ENCODE data around the gene VPS50.
"Not testable (repeated sequence)": the region's sequence is repeated elsewhere in the genome, so short reads cannot be mapped to it uniquely, and the experiment has no call there.

Gene VPS50

GRCh38 chr7:93337052-93337451, 104.9 kb downstream of the VPS50 start:
- no peak for DNase-seq

GRCh38 chr7:93342178-93342577, 110.0 kb downstream of the VPS50 start:
- not testable (repeated sequence) for DNase-seq

GRCh38 chr7:93350338-93350737, 118.2 kb downstream of the VPS50 start:
- DNase-seq = no peak

GRCh38 chr7:93352881-93353280, 120.7 kb downstream of the VPS50 start:
- DNase-seq = no peak

GRCh38 chr7:93354815-93355214, 122.6 kb downstream of the VPS50 start:
- no peak for DNase-seq

GRCh38 chr7:93359520-93360198, 127.5 kb downstream of the VPS50 start:
- peak; percentile 99 for DNase-seq

GRCh38 chr7:93361853-93362252, 129.7 kb downstream of the VPS50 start:
- DNase-seq = no peak

- DNase-seq = no peak
Observed at GRCh38 chr7:93364806-93365205, 132.6 kb downstream of the VPS50 start.

GRCh38 chr7:93365341-93365740, 133.2 kb downstream of the VPS50 start:
- no peak for DNase-seq

GRCh38 chr7:93366816-93367215, 134.7 kb downstream of the VPS50 start:
- DNase-seq = no peak

- DNase-seq = no peak
Observed at GRCh38 chr7:93367254-93367653, 135.1 kb downstream of the VPS50 start.

- not testable (repeated sequence) for DNase-seq
Observed at GRCh38 chr7:93370937-93371336, 138.8 kb downstream of the VPS50 start.

GRCh38 chr7:93373537-93373936, 141.4 kb downstream of the VPS50 start:
- DNase-seq = no peak

GRCh38 chr7:93374345-93374940, 142.3 kb downstream of the VPS50 start:
- peak; percentile 5 for DNase-seq

GRCh38 chr7:93375603-93376002, 143.4 kb downstream of the VPS50 start:
- DNase-seq = no peak

- no peak for DNase-seq
Observed at GRCh38 chr7:93378131-93378760, 146.1 kb downstream of the VPS50 start.

GRCh38 chr7:93382362-93382761, 150.2 kb downstream of the VPS50 start:
- DNase-seq = no peak

GRCh38 chr7:93390660-93391059, 158.5 kb downstream of the VPS50 start:
- DNase-seq = no peak

- no peak for DNase-seq
Observed at GRCh38 chr7:93392984-93393383, 160.8 kb downstream of the VPS50 start.

GRCh38 chr7:93399642-93400041, 167.5 kb downstream of the VPS50 start:
- DNase-seq = no peak

- DNase-seq = no peak
Observed at GRCh38 chr7:93402944-93403343, 170.8 kb downstream of the VPS50 start.

GRCh38 chr7:93407239-93407638, 175.1 kb downstream of the VPS50 start:
- no peak for DNase-seq

- no peak for DNase-seq
Observed at GRCh38 chr7:93409324-93409723, 177.2 kb downstream of the VPS50 start.

Data from NCI-H187 treated with DMSO at 0.1 percent for 48 hours (cell line).